K562 (cell line): ENCODE measurements around the gene ZNF519. TPM values are rescaled to one million over a fixed set of nuclear protein-coding genes. Genes with fewer than 3 reads are reported as not detected.
"Not testable (repeated sequence)": the region's sequence is repeated elsewhere in the genome, so short reads cannot be mapped to it uniquely, and the experiment has no call there.

Experiments used
- ATAC-seq: fragments of 200-7000 bp; cut with Tn5 transposase; 3 replicates; pipeline ENCODE4 v1.9.1; 2020; ENCODE audit warnings: moderate library complexity
- BruUV-seq: library from RNA; stranded (reverse); fragments of 400-500 nt; replicated peaks from 2 replicates; lab custom pipeline; 2021; lab: Mats Ljungman, UMichigan
- CTCF ChIA-PET: fragments of 300-600 bp; formaldehyde crosslinking; extraction: SDS; loops from one replicate; lab custom pipeline; 2021; ENCODE audit warnings: low intra/inter-chr PET ratio; lab: Yijun Ruan, JAX
- POLR2A ChIA-PET: fragments of 300-600, 350-650 bp; sonication (Branson Sonifier 250); formaldehyde crosslinking; extraction: SDS; loops from one replicate; lab custom pipeline; 2021; ENCODE audit warnings: antibody characterized with exemption, inconsistent platforms; lab: Yijun Ruan, JAX
- DNase-seq, 4 experiments: peaks; one replicate each; pipeline versions ENCODE4 v3.0.0 to v3.0.0-alpha.2; 2011 to 2018; ENCODE audit warnings: low spot score in 3 of 4, mixed read lengths in 3 of 4; ENCODE audit errors: extremely low read depth in 1 of 4
- FAIRE-seq: peaks from 2 replicates; lab custom pipeline; 2011; peaks lifted over from hg19 to GRCh38; lab: Jason Lieb, UNC
- H2AFZ ChIP-seq: 2 replicates; pipeline ENCODE4 v1.6.0; 2011; ENCODE audit warnings: low read depth, low read length, control low read depth, inconsistent platforms
- H3K27ac ChIP-seq: fragments of 200-600 bp; 3 replicates; pipeline ENCODE4 v1.8.0; 2011; ENCODE audit warnings: low read depth, mild to moderate bottlenecking, control low read depth, inconsistent platforms, low read length, moderate library complexity, mixed read lengths; ENCODE audit errors: extremely low read depth
- H3K27me3 ChIP-seq, 2 experiments: fragments of 300-600 bp in 1 of 2; 2 replicates in 1 of 2; 3 replicates in 1 of 2; pipeline versions ENCODE4 v1.6.0 to v1.8.0; 2011; ENCODE audit warnings: inconsistent platforms in 2 of 2, low read length in 2 of 2, mild to moderate bottlenecking in 1 of 2, mixed read lengths in 1 of 2, moderate library complexity in 1 of 2; ENCODE audit not compliant: control insufficient read depth in 2 of 2, insufficient read depth in 2 of 2
- H3K36me3 ChIP-seq: fragments of 300-600 bp; 3 replicates; pipeline ENCODE4 v1.8.0; 2011; ENCODE audit warnings: mild to moderate bottlenecking, low read length, inconsistent platforms; ENCODE audit not compliant: control insufficient read depth, insufficient read depth
- H3K4me1 ChIP-seq, 2 experiments: fragments of 200-600 bp in 1 of 2; replicated peaks in 1 of 2; 2 replicates in 1 of 2; 3 replicates in 1 of 2; pipeline versions ENCODE4 v1.5.1 to v1.8.0; 2011; ENCODE audit warnings: inconsistent platforms in 2 of 2, low read length in 2 of 2, mild to moderate bottlenecking in 1 of 2, mixed read lengths in 1 of 2, moderate library complexity in 1 of 2; ENCODE audit not compliant: control insufficient read depth in 2 of 2, insufficient read depth in 2 of 2
- H3K4me2 ChIP-seq: 2 replicates; pipeline ENCODE4 v1.6.1; 2011; ENCODE audit warnings: low read length, control low read depth, inconsistent platforms, mixed read lengths; ENCODE audit not compliant: insufficient read depth
- H3K4me3 ChIP-seq: fragments of 200-600 bp; sonication (generic), shearing (Covaris generic); 2 replicates; pipeline ENCODE4 v1.5.1; 2016; ENCODE audit warnings: control low read depth, inconsistent platforms
- H3K79me2 ChIP-seq: fragments of 200-600 bp; 3 replicates; pipeline ENCODE4 v1.8.0; 2011; ENCODE audit warnings: low read length, inconsistent platforms; ENCODE audit not compliant: control insufficient read depth, insufficient read depth
- H3K9ac ChIP-seq, 2 experiments: 2 replicates each; pipeline versions ENCODE4 v1.6.0 to v1.6.1; 2011; ENCODE audit warnings: low read depth in 2 of 2, low read length in 2 of 2, control low read depth in 1 of 2, inconsistent platforms in 1 of 2, mild to moderate bottlenecking in 1 of 2, mixed read lengths in 1 of 2; ENCODE audit not compliant: insufficient read depth in 1 of 2
- H3K9me1 ChIP-seq: one replicate; pipeline ENCODE4 v1.6.0; 2011; ENCODE audit warnings: inconsistent platforms, mild to moderate bottlenecking, low read length, moderate library complexity; ENCODE audit not compliant: control insufficient read depth, insufficient read depth
- H3K9me3 ChIP-seq: replicated peaks from 2 replicates; pipeline ENCODE4 v1.5.1; 2011; ENCODE audit warnings: low read depth, low read length, inconsistent platforms; ENCODE audit not compliant: control insufficient read depth, insufficient read depth
- H4K20me1 ChIP-seq: replicated peaks from 2 replicates; pipeline ENCODE4 v1.6.1; 2011; ENCODE audit warnings: low read length, inconsistent platforms, mixed read lengths; ENCODE audit not compliant: control insufficient read depth, insufficient read depth
- WGBS: fragments of 100-300 bp; shearing (Covaris generic); methylation state at CpG from one replicate; pipeline ENCODE4 v1.1.6; 2016; ENCODE audit warnings: low coverage, mixed read lengths; ENCODE audit not compliant: insufficient coverage; ENCODE audit errors: missing lambda C conversion rate; 5-methylcytosine and 5-hydroxymethylcytosine counted together
- in situ Hi-C: fragments of 300-500 bp; cut with MboI; formaldehyde crosslinking; loops from 4 replicates; pipeline ENCODE4 v1.15.0; 2018; ENCODE audit warnings: inconsistent platforms, mixed read lengths
- intact Hi-C: fragments of 100-400 bp; cut with micrococcal nuclease; formaldehyde crosslinking; loops from 2 replicates; pipeline ENCODE4 v1.14.2; 2022
- polyA plus RNA-seq, 8 experiments: library from polyadenylated mRNA; depleted of rRNA in 4 of 8; stranded (reverse) in 5 of 8; unstranded in 3 of 8; fragments of >200 nt; fragmentation: Nextera tagmentation in 2 of 8; fragmentation: Illumina TruSeq in 1 of 8; extraction: Ambion mirVana in 2 of 8; extraction: Trizol in 1 of 8; gene quantifications; 2 replicates each; pipeline versions ENCODE4 v1.2.1 to v1.2.3, GENCODE V29; 2011 to 2014; ENCODE audit warnings: inconsistent platforms in 1 of 8, missing spikeins in 1 of 8
- total RNA-seq, 7 experiments: library from RNA; depleted of rRNA in 6 of 7; stranded (reverse); fragments of >200 nt in 6 of 7; fragmentation: Illumina TruSeq in 2 of 7; extraction: Trizol in 2 of 7; gene quantifications; 2 replicates each; pipeline versions ENCODE4 v1.2.1 to v1.2.3, GENCODE V29; 2011 to 2021; ENCODE audit warnings: low replicate concordance in 1 of 7

Gene ZNF519
- total and polyA plus RNA-seq, 9 of the 15 experiments (the other 6 are each of a cell fraction or from before 2014, with no cell fraction given) = 5.1 to 15.1 (median 7.9) TPM

GRCh38 chr18:14162915-14163314 lies 30.7 kb upstream of the ZNF519 start:
- H3K9me3 ChIP-seq, H3K9me1 ChIP-seq, ATAC-seq, CTCF ChIA-PET, in situ Hi-C loops, POLR2A ChIA-PET, H4K20me1 ChIP-seq, H3K4me3 ChIP-seq, H3K4me1 ChIP-seq, intact Hi-C loops, H3K4me2 ChIP-seq, FAIRE-seq, H2AFZ ChIP-seq, H3K9ac ChIP-seq, H3K27ac ChIP-seq, H3K36me3 ChIP-seq, BruUV-seq, DNase-seq, H3K79me2 ChIP-seq, H3K27me3 ChIP-seq: not testable (repeated sequence)
- 0% methylated on average over 7 of the region's 8 CpGs for WGBS

- WGBS = under 1% methylated on average over 7 of the region's 8 CpGs
- CTCF ChIA-PET, POLR2A ChIA-PET, intact Hi-C loops, H3K9me1 ChIP-seq, BruUV-seq, H3K27me3 ChIP-seq, H3K27ac ChIP-seq, H3K4me3 ChIP-seq, H3K4me1 ChIP-seq, H4K20me1 ChIP-seq, H3K36me3 ChIP-seq, in situ Hi-C loops, H3K79me2 ChIP-seq, FAIRE-seq, ATAC-seq, H3K9ac ChIP-seq, DNase-seq, H3K9me3 ChIP-seq, H2AFZ ChIP-seq, H3K4me2 ChIP-seq: not testable (repeated sequence)
Observed at GRCh38 chr18:14151564-14152113, 19.4 kb upstream of the ZNF519 start.

GRCh38 chr18:14150766-14151165 lies 18.5 kb upstream of the ZNF519 start:
- FAIRE-seq, H3K79me2 ChIP-seq, H3K9me1 ChIP-seq, H3K27ac ChIP-seq, ATAC-seq, H3K4me3 ChIP-seq, intact Hi-C loops, DNase-seq, H3K27me3 ChIP-seq, H2AFZ ChIP-seq, H3K4me1 ChIP-seq, CTCF ChIA-PET, POLR2A ChIA-PET, H4K20me1 ChIP-seq, H3K36me3 ChIP-seq, H3K4me2 ChIP-seq, in situ Hi-C loops, BruUV-seq, H3K9ac ChIP-seq, H3K9me3 ChIP-seq: not testable (repeated sequence)
- WGBS = 0% methylated on average over 10 of the region's 11 CpGs

GRCh38 chr18:14149916-14150420 lies 17.7 kb upstream of the ZNF519 start:
- BruUV-seq, H3K9me1 ChIP-seq, intact Hi-C loops, POLR2A ChIA-PET, H4K20me1 ChIP-seq, H3K9ac ChIP-seq, H2AFZ ChIP-seq, H3K4me1 ChIP-seq, H3K36me3 ChIP-seq, H3K9me3 ChIP-seq, FAIRE-seq, CTCF ChIA-PET, H3K4me3 ChIP-seq, DNase-seq, H3K27me3 ChIP-seq, H3K27ac ChIP-seq, H3K4me2 ChIP-seq, H3K79me2 ChIP-seq, ATAC-seq, in situ Hi-C loops: not testable (repeated sequence)
- 2% methylated on average over 13 of the region's 20 CpGs for WGBS
